Measurements from ENCODE around the gene STX7. TPM values are rescaled to one million over a fixed set of nuclear protein-coding genes. Genes with fewer than 3 reads are reported as not detected.
"Not testable (repeated sequence)": the region's sequence is repeated elsewhere in the genome, so short reads cannot be mapped to it uniquely, and the experiment has no call there.

STX7 gene
- total RNA-seq, 1 experiment from 2014 or later: 27.8 TPM

DNA sequence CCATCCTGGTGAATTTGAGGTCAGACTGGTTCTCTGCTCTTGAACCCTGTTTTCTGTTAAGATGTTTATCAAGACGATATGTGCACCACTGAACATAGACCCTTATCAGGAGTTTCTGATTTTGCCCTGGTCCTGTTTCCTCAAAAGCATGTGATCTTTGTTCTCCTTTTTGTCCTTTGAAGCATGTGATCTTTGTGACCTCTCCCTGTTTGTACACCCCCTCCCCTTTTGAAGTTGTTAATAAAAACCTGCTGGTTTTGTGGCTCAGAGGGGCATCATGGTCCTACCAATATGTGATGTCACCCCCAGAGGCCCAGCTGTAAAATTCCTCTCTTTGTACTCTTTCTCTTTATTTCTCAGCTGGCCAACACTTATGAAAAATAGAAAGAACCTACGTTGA, 21.6 kb upstream of the STX7 start:
- H3K79me2 ChIP-seq (ENCODE audit: insufficient read depth, low read length); H3K9ac ChIP-seq (ENCODE audit: low read length); H3K4me2 ChIP-seq (ENCODE audit: low read length); H3K27me3 ChIP-seq (ENCODE audit: insufficient read depth, low read length); H2AFZ ChIP-seq (ENCODE audit: low read depth, low read length, poor library complexity, severe bottlenecking); POLR2A ChIA-PET; H3K4me3 ChIP-seq (replicated peaks in 1 of 2; ENCODE audit: low read depth in 1 of 2, low read length in 2 of 2); H3K27ac ChIP-seq (ENCODE audit: low read depth, low read length); H3K36me3 ChIP-seq (ENCODE audit: control insufficient read depth in 1 of 2, insufficient read depth in 2 of 2, low read length in 2 of 2); DNase-seq (ENCODE audit: low read depth, low spot score); H3K4me1 ChIP-seq (ENCODE audit: control insufficient read depth in 1 of 2, insufficient read depth in 2 of 2, low read length in 2 of 2); BruUV-seq (replicated peaks); ATAC-seq; RAD21 ChIA-PET (ENCODE audit: low non-redundant PET in 1 of 2, low total read pairs in 2 of 2, uncharacterized antibody in 2 of 2, unreplicated experiment in 2 of 2); H3K9me2 ChIP-seq (ENCODE audit: insufficient read depth); CTCF ChIA-PET; H3K9me3 ChIP-seq (ENCODE audit: control insufficient read depth in 1 of 2, insufficient read depth in 1 of 2, low read depth in 1 of 2, low read length in 2 of 2); H4K20me1 ChIP-seq (ENCODE audit: insufficient read depth): not testable (repeated sequence)
- intact Hi-C loops (cut with micrococcal nuclease): loop anchor here (5.0 kb wide), 1 partner anchor 978 kb away; no protein-coding TSS in a partner anchor

DNA sequence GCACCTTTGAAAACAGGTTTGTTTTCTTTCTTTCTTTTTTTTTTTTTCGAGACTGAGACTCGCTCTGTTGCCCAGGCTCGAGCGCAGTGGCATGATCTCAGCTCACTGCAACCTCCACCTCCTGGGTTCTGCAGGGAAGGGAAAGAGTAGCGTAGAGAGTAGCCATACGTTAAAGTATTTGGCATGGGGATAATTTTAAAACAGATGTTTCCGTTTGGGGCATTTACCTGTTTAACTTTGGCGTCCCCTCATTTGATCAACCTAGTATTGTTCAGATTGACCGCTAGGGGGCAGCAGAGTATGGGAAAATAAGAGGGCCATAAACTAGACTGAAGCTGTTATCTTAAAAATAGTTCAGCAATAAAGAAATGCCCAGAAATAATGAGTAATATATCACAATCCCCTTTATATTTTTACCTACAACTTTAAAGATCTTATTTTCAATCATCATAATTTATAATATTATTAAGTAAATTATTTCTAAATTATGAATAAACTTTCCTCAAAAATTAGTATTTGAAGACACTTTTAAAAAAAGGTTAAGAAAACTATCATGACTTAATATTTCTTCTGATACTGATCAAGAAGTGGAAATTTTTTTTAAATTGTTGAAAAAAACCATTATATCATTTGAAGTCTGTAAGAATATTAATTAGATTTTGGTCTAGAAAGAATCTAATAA, 17.5 kb upstream of the STX7 start:
- ChIA-PET RAD21 (ENCODE audit: low non-redundant PET in 1 of 2, low total read pairs in 2 of 2, uncharacterized antibody in 2 of 2, unreplicated experiment in 2 of 2) (interaction anchor here (1.0 to 1.2 kb wide), 2 partner anchors 184 to 268 kb away, joined by 3 to 5 read pairs; partner anchors contain the start of gene SLC18B1 (in 1 of the 2)), POLR2A (no interaction called here), CTCF (interaction anchor here (0.6 to 1.4 kb wide), 14 partner anchors 9 to 293 kb away, joined by 3 to 13 read pairs (median 4); partner anchors contain the start of genes SLC18B1, STX7 and TAAR5)
- no peak overlapping the region for H3K9ac ChIP-seq (ENCODE audit: low read length)
- intact Hi-C loops (cut with micrococcal nuclease): loop anchor here (1.0 to 5.0 kb wide), 3 partner anchors 184 to 982 kb away; partner anchors contain the start of gene VNN1
- BruUV-seq (replicated peaks): no TSS peak
- no peaks in the 10 kb centered on the region for H3K36me3 ChIP-seq (ENCODE audit: control insufficient read depth in 1 of 2, insufficient read depth in 2 of 2, low read length in 2 of 2)
- H3K9me2 ChIP-seq (ENCODE audit: insufficient read depth): no peaks in the 10 kb centered on the region
- ATAC-seq (peak; percentile 82), DNase-seq (ENCODE audit: low read depth, low spot score) (peak; percentile 61)
- peak overlapping the region; percentile 10 to 33; a peak in 2 of 4 replicates for H3K4me3 ChIP-seq (replicated peaks in 1 of 2; ENCODE audit: low read depth in 1 of 2, low read length in 2 of 2)
- H3K9me3 ChIP-seq (ENCODE audit: control insufficient read depth in 1 of 2, insufficient read depth in 1 of 2, low read depth in 1 of 2, low read length in 2 of 2): no peaks in the 10 kb centered on the region
- no peak overlapping the region for H3K27ac ChIP-seq (ENCODE audit: low read depth, low read length)
- peak overlapping the region; percentile 67 for H3K4me2 ChIP-seq (ENCODE audit: low read length)
- peak overlapping the region; percentile 64 for H2AFZ ChIP-seq (ENCODE audit: low read depth, low read length, poor library complexity, severe bottlenecking)
- peaks cover 20 to 27% of the 10 kb centered on the region in 2 experiments for H3K4me1 ChIP-seq (ENCODE audit: control insufficient read depth in 1 of 2, insufficient read depth in 2 of 2, low read length in 2 of 2)
- no peaks in the 10 kb centered on the region for H4K20me1 ChIP-seq (ENCODE audit: insufficient read depth)
- H3K27me3 ChIP-seq (ENCODE audit: insufficient read depth, low read length): peaks cover 12% of the 10 kb centered on the region; the same call in 1 of the 2 replicates
- no peaks in the 10 kb centered on the region for H3K79me2 ChIP-seq (ENCODE audit: insufficient read depth, low read length)
- no peak for TF ChIP-seq SIN3A (IDR thresholded peaks at IDR 0.05; ENCODE audit: low read depth)
- no peak for TF ChIP-seq ZFX (IDR thresholded peaks at IDR 0.05)
- TF ChIP-seq TCF7L2 (IDR thresholded peaks at IDR 0.05; ENCODE audit: borderline replicate concordance, extremely low read depth, insufficient read depth, insufficient read length): no peak
- TF ChIP-seq JUND (IDR thresholded peaks at IDR 0.05): no peak
- TF ChIP-seq, protein P1, sequence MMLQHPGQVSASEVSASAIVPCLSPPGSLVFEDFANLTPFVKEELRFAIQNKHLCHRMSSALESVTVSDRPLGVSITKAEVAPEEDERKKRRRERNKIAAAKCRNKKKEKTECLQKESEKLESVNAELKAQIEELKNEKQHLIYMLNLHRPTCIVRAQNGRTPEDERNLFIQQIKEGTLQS (IDR thresholded peaks at IDR 0.05): no peak
- TF ChIP-seq, protein P2, sequence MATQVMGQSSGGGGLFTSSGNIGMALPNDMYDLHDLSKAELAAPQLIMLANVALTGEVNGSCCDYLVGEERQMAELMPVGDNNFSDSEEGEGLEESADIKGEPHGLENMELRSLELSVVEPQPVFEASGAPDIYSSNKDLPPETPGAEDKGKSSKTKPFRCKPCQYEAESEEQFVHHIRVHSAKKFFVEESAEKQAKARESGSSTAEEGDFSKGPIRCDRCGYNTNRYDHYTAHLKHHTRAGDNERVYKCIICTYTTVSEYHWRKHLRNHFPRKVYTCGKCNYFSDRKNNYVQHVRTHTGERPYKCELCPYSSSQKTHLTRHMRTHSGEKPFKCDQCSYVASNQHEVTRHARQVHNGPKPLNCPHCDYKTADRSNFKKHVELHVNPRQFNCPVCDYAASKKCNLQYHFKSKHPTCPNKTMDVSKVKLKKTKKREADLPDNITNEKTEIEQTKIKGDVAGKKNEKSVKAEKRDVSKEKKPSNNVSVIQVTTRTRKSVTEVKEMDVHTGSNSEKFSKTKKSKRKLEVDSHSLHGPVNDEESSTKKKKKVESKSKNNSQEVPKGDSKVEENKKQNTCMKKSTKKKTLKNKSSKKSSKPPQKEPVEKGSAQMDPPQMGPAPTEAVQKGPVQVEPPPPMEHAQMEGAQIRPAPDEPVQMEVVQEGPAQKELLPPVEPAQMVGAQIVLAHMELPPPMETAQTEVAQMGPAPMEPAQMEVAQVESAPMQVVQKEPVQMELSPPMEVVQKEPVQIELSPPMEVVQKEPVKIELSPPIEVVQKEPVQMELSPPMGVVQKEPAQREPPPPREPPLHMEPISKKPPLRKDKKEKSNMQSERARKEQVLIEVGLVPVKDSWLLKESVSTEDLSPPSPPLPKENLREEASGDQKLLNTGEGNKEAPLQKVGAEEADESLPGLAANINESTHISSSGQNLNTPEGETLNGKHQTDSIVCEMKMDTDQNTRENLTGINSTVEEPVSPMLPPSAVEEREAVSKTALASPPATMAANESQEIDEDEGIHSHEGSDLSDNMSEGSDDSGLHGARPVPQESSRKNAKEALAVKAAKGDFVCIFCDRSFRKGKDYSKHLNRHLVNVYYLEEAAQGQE (IDR thresholded peaks at IDR 0.05; ENCODE audit: low read depth): no peak
- TF ChIP-seq EZH2 (IDR thresholded peaks at IDR 0.05): no peak
- no peak for TF ChIP-seq CBX3 (IDR thresholded peaks at IDR 0.05; ENCODE audit: low read depth)
- TF ChIP-seq RAD21 (IDR thresholded peaks at IDR 0.05; ENCODE audit: low read depth): peak; percentile 86
- TF ChIP-seq YY1 (IDR thresholded peaks at IDR 0.05; ENCODE audit: extremely low read depth, insufficient replicate concordance, low read depth, low read length): no peak
- no peak for TF ChIP-seq ZNF274 (IDR thresholded peaks at IDR 0.05; ENCODE audit: low read depth, low read length)
- no peak for TF ChIP-seq FOSL1 (IDR thresholded peaks at IDR 0.05; ENCODE audit: low read depth)
- TF ChIP-seq, protein P3, sequence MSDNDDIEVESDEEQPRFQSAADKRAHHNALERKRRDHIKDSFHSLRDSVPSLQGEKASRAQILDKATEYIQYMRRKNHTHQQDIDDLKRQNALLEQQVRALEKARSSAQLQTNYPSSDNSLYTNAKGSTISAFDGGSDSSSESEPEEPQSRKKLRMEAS (IDR thresholded peaks at IDR 0.05): no peak
- TF ChIP-seq, protein P4, sequence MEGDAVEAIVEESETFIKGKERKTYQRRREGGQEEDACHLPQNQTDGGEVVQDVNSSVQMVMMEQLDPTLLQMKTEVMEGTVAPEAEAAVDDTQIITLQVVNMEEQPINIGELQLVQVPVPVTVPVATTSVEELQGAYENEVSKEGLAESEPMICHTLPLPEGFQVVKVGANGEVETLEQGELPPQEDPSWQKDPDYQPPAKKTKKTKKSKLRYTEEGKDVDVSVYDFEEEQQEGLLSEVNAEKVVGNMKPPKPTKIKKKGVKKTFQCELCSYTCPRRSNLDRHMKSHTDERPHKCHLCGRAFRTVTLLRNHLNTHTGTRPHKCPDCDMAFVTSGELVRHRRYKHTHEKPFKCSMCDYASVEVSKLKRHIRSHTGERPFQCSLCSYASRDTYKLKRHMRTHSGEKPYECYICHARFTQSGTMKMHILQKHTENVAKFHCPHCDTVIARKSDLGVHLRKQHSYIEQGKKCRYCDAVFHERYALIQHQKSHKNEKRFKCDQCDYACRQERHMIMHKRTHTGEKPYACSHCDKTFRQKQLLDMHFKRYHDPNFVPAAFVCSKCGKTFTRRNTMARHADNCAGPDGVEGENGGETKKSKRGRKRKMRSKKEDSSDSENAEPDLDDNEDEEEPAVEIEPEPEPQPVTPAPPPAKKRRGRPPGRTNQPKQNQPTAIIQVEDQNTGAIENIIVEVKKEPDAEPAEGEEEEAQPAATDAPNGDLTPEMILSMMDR (IDR thresholded peaks at IDR 0.05 in 2 of 3, conservative IDR thresholded peaks at IDR 0.05 in 1 of 3; ENCODE audit: borderline replicate concordance in 1 of 3, insufficient read depth in 1 of 3, low read depth in 2 of 3, low read length in 2 of 3): peak; percentile 63 to 86 (median 75)
